NCI-H187 (cell line): ENCODE results near the gene COLEC11.

ENCODE experiments used
- DNase-seq, 2 experiments: peaks; one replicate each; lab custom pipeline; 2025; lab: John Stamatoyannopoulos, UW

COLEC11 gene

GRCh38 chr2:3639015-3639630, 44.2 kb downstream of the COLEC11 start:
- no peak for DNase-seq

DNA sequence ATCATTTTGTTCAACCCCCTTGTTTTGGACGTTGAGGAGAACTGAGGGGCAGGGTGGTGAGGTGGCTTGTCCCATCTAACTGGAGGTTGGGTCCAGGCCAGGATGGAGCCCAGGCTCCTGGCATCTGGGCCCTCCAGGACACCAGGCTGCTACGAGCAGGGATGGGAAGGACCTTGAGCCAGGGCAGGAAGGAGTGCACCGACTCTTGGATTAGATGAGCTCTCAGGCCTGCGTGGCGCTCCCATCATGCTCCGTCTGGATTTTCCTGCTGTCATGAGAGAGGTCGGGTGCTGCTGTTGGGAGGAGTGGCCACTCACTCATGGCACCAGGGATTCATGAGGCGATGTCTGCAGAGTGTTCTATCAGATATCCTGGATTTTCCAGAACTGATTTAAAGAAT, 44.7 kb downstream of the COLEC11 start:
- no peak for DNase-seq

- DNase-seq: no peak
Measured at GRCh38 chr2:3641181-3641580, 46.3 kb downstream of the COLEC11 start.

DNA sequence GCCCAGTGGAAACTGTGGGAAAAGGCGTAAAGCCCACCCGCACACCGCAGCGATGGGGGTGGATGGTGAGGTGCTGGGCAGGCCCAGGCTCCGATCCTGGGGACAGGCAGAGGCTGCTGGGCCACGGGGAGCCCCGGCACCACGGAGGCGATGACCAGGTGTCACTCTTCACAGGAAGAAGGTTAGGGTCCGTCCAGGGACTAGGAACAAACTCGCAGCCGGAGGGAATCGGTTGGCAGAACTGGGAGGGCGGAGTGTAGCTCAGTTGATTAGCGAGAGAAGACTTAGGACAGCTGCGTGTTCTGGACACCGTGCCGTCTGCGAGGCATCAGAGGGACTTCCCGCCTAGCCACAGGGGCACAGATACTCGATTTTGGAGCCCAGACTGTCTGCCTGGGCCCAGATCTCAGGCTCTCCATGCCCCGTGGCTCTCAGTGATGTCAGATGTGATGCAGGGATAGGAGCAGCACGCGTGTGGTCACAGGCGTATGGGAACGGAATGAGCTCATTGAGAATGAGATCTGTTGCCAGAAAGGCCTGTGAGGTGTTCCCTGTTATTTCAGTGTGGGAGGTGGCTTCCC, 47.0 kb downstream of the COLEC11 start:
- no peak for DNase-seq

DNA sequence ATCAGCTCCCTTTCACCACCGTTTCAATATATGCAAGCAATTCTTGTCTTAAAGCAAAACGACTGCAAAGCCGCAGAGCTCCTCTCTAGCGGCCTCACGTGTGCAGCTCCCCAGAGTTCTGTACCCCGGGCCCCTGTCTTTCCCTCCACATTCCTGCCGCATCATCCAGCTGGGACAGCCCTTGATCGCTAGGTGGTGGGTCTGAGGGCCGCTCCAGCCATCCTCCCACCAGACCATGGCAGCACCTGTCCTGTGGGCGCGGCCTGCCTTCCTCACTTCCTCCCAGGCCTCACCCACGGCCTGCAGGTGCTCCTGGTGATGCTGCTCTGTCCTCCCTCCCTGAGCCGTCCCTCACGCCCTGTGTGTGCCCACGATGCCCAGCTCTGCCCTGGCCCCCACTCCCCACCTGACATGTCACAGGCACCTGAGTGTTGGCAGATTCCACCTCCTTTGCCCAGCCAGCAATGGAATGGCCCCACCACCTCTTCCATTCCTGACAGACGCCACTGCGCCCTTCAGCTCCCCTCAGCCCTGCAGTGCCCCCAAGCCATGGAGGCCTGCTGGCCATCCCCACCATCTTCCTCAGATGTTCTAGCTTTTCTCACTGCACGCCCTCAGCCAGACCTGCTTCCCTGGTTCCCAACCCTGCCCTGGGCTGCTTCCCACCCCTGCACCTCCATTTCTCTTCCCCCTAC, 47.8 kb downstream of the COLEC11 start:
- no peak for DNase-seq

- no peak for DNase-seq
Measured at GRCh38 chr2:3643371-3644245, 48.7 kb downstream of the COLEC11 start.

- DNase-seq: no peak
Measured at GRCh38 chr2:3644246-3644525, 49.3 kb downstream of the COLEC11 start.

- DNase-seq: no peak
Measured at GRCh38 chr2:3644891-3645605, 50.1 kb downstream of the COLEC11 start.

DNA sequence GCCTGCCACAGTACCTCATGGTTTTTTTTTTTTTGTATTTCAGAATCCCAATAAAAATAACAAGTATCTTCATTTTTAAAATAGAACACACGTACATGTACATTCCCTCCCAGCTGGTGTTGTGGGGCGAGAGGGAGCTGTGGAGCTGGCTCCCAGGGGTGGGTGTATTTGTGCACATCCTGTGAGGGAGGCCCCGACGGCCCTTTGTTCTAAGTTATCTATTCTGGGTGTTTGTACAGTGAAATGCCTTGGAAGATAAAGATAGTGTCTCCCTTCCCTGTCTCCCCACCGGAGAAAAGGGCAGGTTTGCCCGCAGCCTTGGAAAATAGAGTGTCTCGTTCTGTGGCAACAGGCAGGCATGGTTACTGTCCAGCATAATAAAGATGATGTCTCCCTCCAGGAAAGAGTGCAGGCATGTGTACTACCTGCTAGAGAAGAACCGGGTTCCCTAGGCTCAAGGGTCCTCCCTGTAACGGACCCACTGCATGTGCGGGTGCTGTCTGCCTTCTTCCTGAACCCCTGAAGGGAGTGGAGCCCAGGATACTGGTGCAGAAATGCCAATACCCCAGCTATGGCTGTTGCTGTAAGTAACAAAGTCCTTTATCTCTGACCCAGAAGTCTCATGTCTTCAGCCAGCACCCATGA, 51.0 kb downstream of the COLEC11 start:
- no peak for DNase-seq

- no peak for DNase-seq
Measured at GRCh38 chr2:3646446-3646845, 51.5 kb downstream of the COLEC11 start.

- no peak for DNase-seq
Measured at GRCh38 chr2:3647246-3647645, 52.3 kb downstream of the COLEC11 start.

- DNase-seq: no peak
Measured at GRCh38 chr2:3647831-3648651, 53.1 kb downstream of the COLEC11 start.

DNA sequence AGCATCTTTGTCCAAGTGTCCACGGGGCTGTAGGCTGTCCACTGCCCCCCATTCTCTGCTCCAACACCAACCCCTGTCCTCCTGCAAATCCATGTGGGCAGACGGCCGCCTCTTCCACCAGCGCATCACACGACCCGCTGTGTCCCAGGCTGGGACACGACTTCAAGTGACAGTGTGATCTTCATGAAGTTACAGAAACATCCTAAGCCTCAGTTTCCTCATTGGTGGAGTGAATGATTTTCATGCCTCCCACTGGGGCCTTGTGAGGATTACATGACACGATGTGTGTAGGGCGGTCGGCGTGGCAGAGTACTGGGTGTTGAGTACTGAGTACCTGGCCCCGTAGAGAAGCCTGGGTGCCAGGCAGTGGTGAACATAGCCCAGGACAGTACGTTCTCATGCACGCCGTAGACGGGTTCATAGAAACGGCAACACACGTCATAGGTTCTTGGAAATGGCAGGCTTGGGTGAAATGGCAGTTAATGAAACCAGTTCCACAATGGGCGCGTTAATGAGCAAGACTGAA, 53.8 kb downstream of the COLEC11 start:
- no peak for DNase-seq

DNA sequence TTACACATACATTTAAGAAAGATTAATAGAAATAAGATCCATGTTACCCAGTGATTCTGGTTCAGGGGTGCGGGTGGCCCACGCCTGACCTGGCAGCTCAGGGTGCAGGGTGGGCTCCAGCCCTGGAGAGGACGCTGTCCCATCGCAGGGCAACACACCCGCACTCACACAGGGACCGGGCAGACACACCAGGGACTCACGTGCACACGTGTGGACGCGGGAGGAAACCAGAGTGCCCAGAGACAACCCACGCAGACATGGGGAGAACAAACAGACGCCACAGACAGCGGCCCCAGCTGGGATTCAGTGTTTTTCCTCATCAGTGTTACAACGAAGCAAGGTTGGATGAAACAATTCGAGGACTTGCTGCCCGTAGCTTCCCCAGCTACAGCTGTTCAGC, 54.7 kb downstream of the COLEC11 start:
- no peak for DNase-seq

GRCh38 chr2:3650140-3650920, 55.4 kb downstream of the COLEC11 start:
- no peak for DNase-seq

GRCh38 chr2:3651691-3652648, 57.1 kb downstream of the COLEC11 start:
- peak; percentile 90 to 92 for DNase-seq

DNA sequence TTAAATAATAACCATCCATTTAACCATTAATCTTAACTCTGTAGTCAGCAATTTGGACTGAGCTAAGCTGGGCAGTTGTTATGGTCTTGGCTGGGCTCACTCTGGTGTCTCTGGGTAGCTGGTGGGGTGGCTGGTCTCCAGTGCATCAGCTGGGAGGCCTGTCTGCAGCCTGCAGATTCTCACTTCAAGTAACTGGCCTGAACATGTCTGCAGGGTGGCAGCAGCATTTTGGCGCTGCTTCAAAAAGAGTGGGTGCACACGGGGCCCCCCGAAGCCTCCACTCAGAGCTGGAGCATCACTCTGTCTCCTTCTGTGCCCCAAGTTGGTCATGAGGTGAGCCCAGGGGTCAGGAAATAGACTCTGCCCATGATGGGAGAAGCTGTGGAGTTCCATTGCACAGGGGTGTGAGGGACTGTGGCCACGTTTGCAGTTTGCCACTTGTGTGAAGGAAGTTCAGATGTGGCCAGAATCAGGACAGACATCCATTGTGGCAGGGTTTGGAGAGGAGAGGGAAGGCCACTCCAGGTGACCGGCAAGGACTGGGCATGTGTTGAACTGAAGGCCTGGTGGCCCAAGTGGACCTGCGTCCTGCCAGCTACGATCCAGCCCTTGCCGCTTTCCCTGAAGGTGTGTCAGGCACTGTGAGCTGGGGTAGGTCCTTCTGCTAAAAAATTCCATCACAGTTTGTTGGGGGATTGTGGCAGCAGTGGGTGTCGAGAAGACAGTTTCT, 58.1 kb downstream of the COLEC11 start:
- no peak for DNase-seq

GRCh38 chr2:3654011-3654410, 59.1 kb downstream of the COLEC11 start:
- DNase-seq: no peak
